C4-2B (cell line): Measurements from ENCODE around the gene SNAP25.

ENCODE experiments used
- ZFX ChIP-seq: fragments of 450-650 bp; IDR thresholded peaks from 2 replicates; pipeline ENCODE4 v1.6.1; 2017
- TF ChIP-seq, protein P1 (sequence below): fragments of 450-650 bp; conservative IDR thresholded peaks from 2 replicates; pipeline ENCODE4 v1.5.1; 2017; ENCODE audit warnings: mild to moderate bottlenecking

DNA sequence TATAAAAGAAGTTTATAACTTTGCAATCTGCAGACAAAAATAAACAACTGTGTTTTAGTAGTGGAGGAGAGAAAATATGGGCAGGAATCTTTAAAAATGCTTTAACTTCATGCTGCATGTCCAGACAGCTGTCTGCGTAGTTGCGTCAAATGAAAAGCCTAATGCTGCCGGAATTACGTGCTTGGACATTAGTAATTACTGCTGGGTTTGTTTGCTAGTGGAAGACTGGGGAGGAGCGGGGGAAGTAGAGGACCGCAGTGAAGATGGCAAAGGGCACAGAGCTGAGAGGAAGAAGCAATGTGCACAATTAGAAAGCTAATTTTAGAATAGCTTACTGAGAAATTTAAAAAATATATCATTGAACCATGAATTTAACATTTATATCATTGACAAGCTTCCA lies 2.4 kb downstream of the SNAP25 start:
- TF ChIP-seq, protein P1, sequence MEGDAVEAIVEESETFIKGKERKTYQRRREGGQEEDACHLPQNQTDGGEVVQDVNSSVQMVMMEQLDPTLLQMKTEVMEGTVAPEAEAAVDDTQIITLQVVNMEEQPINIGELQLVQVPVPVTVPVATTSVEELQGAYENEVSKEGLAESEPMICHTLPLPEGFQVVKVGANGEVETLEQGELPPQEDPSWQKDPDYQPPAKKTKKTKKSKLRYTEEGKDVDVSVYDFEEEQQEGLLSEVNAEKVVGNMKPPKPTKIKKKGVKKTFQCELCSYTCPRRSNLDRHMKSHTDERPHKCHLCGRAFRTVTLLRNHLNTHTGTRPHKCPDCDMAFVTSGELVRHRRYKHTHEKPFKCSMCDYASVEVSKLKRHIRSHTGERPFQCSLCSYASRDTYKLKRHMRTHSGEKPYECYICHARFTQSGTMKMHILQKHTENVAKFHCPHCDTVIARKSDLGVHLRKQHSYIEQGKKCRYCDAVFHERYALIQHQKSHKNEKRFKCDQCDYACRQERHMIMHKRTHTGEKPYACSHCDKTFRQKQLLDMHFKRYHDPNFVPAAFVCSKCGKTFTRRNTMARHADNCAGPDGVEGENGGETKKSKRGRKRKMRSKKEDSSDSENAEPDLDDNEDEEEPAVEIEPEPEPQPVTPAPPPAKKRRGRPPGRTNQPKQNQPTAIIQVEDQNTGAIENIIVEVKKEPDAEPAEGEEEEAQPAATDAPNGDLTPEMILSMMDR, result no peak
- TF ChIP-seq ZFX, result no peak
